HG02938 (cell line): ENCODE data around the gene ALPK3.

ENCODE experiments used
- ATAC-seq: cut with Tn5 transposase; IDR thresholded peaks from one replicate; pipeline ENCODE4 v1.9.1; 2021; ENCODE audit warnings: mild to moderate bottlenecking, moderate library complexity; ENCODE audit not compliant: unreplicated experiment

The ALPK3 gene

DNA sequence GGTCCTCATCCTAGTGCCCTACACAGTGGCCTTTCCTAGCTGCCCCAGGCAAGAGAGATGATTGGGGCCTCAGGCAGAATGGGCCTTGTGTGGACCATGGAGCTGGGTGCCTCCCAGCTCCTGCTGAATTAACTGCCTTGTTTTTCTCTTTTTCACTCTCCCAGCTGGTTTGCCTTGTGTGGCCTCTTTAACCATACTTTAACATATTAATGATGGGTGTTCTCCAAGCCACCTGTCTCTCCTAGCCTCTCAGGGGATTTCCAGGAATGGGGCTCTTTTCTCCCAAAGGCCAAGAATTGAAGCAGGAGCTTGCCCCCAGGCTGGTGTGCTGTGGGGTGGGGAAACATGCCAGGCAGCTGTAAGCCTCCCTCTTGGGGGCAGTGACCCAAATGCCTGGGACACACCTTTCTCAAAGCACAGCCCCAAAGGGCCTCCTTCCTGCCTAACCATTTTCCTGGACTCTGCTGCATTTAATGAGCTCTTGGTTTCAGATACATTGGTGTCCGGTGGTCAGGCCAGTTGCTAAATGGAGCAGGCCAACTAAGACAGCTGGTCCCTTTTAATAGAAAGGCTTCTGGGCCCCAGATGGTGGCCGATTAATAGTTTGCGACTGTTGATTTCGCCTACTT lies 5.6 kb downstream of the ALPK3 start:
- ATAC-seq: no peak

DNA sequence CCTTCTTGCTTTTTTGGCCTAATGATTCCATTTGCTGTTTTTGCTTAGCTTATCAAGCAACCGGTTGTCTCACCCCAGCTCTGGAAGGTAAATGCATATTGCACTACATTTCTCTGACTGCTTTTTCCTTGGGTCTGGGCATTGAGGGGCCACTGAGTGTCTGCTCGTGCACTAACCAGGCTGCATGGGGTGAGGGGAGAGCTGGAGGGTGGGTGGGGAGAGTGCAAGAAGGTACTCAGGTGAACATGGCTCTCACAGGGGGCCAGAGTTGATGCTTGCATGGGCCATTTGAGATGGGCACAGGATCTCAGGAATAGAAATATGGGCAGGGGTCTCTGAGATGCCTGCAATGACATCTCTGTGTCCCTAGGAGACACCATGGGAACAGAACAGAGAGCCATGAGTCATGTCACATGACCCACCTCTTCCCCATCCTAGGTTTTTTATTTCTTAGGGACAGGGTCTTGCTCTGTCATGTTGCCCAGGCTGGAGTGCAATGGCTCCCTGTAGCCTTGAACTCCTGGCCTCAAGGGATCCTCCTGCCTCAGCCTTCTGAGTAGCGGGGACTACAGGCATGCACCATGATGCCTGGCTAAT lies 6.2 kb downstream of the ALPK3 start:
- no peak for ATAC-seq

DNA sequence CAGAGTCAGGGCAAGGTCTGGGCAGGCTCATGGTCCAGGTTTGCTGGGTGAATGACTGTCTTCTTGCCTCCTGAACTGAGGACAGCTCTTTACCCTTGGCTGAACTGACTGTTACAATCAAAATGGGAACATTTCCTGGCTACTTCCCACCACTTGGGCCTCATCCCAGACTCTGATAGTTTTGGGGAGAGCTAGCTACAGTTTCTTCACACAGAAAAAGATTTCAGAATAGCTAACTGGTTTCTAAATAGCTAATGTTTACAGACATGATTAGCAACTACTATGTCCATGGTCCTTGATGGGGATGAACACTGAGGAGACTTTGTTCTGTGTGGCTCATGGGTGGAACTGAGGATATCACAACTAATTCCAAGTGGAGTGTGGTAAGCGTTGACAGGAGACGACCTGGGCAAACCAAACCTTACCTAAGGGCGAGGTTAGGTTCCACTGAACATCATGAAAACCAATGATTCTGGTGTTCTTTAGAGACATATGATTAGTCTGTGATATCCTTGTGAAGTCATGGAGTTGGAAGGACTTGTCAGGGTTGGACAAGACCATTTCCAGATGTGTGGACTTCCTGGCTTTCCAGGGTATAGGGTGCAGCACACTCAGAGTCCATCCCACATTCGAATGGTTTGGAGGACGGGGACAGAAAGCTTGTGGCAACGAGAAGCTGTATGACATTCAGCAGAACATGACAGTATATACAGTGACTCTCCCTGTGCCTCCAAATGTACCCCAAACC lies 7.3 kb downstream of the ALPK3 start:
- ATAC-seq: no peak

DNA sequence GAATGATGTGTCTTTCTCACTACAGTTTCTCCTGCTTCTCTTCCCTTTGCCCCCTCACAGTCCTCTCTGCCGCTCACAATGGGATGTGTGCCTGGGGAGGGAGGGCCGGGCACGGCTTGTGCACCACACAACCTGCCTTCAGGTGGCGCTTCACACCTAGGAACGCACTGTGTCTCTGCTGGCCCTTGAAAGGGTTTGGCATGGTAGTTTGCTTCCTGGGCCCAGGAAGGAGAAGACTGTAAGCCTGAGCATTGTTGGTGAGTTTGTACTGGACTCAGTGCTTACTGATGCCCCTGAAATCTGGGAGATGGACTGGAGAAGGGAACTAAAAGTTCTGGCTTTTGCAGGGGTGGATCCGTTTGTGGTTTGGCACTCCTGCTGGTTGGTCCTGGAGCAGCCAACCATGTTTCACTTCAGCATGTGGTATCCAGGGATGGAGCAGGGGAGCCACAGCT lies 9.2 kb downstream of the ALPK3 start:
- ATAC-seq: no peak

GRCh38 chr15:84827246-84827645 lies 10.1 kb downstream of the ALPK3 start:
- no peak for ATAC-seq

- ATAC-seq: no peak
Measured at GRCh38 chr15:84828086-84828908, 11.1 kb downstream of the ALPK3 start.

DNA sequence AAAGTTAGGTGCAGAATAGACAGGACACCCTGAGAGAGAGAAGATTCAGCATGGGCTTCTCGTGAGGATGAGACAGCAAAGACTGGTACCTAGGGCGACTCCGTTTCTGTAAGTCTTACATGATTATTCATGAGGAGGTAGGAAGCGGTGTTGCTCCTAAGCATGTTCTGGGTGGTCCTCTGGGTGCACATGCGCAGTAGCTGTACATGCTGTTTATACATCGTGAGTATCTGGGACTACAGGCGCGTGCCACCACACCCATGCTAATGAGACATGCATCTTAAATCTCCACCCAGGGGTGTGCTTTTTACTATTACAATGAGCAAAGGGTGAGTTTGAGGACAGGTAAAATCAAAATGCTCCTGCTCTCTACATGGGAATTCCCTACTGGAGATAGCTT lies 12.3 kb downstream of the ALPK3 start:
- no peak for ATAC-seq

DNA sequence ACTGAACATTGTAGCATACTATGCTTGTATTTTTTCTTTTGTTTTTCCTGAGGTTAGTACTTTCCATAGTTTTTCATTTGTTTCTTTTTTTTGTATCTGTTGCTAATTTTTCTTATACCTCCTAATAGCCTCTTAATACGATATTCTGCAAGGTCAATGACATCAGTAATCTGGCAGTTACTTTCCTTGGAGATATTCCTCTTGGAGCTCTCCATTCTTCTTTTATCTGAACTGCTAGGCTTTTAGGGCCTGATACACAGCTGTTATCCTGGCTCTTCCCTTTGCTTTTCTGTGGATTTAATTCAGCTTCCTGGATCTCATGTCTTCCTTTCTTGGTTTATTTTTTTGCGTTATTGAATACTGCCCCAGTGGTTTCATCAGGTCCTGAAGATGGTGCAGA lies 12.9 kb downstream of the ALPK3 start:
- ATAC-seq: no peak

GRCh38 chr15:84831028-84831427 lies 13.9 kb downstream of the ALPK3 start:
- no peak for ATAC-seq

DNA sequence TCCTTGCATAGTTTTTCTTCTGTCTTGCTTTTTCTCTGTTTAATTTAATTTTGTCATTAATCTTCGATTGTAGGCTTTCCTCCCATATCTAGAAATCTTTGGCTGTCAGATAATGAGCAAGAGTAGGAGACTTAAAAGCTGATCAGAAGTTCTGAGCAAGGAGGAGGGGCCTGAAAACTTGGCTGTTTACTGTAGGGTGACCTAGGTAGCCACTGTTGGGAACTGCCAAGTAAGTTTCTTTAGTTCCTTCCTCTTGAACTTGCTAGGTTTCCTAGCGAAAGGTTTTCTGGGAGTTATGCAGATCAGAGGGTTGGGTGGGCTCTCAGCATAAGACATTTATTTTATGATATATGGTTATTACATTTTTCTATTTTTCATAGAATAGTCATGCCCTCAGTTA lies 14.5 kb downstream of the ALPK3 start:
- ATAC-seq: no peak

DNA sequence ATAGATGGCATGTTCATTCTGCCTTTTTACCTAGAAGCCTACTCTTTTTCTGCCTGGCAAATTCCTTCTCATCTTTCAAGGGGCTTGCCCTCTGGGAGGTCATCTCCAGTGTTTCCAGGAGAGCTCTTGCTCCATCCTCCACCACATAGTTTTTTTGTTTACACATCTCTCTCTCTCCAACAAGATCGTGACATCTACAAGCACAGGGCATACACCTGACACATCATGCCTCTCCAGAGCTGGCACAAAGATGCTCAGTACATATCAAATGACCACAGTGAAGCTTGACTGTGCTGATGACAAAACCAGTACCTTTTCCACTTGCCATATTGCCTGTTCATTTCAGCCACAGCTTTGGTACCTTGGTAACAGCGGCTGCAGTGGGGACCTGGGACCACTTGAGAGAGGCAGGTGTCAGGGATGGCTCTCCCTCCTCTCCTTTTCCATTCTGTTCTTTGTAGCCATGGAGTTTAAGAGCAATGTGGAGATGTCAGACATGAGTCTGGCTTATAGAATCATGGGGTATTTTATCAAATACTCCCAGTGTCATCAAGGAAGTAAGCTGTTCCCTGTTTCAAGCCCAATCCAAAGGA lies 15.4 kb downstream of the ALPK3 start:
- no peak for ATAC-seq

DNA sequence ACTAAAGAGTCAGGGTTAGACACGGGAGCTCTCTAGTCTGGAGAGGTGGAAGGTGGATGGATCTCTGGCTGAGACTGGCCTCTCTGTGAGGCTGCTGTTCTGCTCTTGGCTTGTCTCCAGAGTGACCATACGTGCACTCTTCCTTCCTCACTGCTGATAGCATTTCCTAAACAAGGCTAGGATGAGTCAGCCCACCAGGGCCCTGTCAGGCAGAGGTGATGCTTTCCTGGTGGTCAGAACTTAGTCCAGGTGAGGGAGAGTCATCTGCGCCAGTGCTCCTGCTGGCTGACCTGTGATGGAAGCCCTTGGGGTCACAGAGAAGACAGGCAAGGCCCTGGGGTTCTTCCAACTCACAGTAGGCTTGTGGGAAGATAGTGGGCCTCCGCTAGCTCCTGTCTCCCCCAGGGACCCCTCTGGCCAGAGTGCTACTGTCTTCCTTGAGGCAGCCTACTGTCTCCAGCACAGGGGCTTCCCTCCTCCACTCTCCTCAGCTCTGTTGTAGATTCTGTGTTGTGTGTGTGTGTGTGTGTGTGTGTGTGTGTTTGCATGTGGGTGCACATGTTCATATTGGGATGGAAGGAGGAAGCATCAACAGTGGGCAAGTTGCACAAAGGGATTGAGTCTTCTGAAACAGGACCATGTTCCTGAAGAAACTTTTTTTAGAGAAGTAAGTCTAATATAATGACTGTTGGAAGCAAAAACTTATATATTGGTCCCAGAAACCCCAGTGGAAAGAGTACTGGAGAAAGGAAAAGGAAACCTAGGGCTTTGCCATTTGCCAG lies 16.5 kb downstream of the ALPK3 start:
- ATAC-seq: no peak

GRCh38 chr15:84834229-84834955 lies 17.2 kb downstream of the ALPK3 start:
- no peak for ATAC-seq

GRCh38 chr15:84834969-84835368 lies 17.8 kb downstream of the ALPK3 start:
- no peak for ATAC-seq

DNA sequence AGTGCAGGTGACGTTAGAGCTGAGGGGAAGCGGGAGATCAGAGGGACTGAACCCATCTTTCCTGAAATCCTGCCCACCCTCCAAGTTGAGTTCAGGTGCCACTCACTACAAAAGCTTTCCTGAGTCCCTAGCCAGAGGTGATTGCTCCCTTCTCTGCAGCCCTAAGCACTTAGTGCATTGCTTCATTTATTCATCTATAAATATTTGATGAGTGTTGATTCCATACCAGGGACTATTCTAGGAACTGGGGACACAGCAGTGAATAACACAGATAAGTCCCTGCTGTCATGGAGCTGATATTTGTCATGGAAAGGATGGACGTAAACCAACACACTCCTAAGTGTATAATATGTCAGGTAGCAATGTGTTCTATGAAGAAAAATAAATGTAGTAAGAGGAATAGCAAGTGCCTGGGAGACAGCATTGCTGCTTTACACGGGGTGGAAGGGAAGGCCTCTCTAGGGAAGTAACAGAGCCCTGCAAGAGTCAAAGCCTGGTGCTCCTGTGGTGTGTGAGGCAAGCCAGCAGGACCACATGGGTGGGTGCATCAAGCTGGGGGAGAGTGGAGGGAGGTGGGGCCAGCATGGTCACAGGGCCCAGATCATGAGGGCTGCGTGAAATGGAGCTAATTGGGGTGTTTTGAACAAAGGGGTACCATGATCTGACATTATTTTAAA lies 18.6 kb downstream of the ALPK3 start:
- no peak for ATAC-seq

GRCh38 chr15:84836844-84837243 lies 19.7 kb downstream of the ALPK3 start:
- ATAC-seq: no peak

DNA sequence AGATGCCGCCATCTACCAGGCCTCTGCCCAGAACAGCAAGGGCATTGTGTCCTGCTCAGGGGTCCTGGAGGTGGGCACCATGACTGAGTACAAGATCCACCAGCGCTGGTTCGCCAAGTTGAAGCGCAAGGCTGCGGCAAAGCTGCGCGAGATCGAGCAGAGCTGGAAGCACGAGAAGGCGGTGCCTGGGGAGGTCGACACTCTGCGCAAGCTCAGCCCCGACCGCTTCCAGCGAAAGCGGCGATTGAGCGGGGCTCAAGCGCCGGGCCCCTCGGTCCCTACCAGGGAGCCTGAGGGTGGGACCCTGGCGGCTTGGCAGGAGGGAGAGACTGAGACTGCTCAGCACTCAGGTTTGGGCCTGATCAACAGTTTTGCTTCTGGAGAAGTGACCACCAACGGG lies 22.6 kb downstream of the ALPK3 start:
- no peak for ATAC-seq

DNA sequence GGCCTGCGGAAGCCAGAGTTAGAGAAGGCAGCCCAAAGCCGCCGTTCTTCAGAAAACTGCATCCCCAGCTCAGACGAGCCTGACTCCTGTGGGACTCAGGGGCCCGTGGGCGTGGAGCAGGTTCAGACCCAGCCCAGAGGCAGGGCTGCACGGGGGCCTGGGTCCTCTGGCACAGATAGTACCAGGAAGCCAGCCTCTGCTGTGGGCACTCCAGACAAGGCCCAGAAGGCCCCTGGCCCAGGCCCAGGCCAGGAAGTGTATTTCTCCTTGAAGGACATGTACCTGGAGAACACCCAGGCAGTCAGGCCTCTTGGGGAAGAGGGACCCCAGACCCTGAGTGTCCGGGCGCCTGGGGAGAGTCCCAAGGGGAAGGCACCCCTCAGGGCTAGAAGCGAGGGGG lies 23.1 kb downstream of the ALPK3 start:
- ATAC-seq: no peak
